HepG2 (cell line): ENCODE data around the gene SSTR5. TPM values are rescaled to one million over a fixed set of nuclear protein-coding genes. Genes with fewer than 3 reads are reported as not detected.

ENCODE experiments used
- ATAD3A ChIP-seq: sonication (generic); formaldehyde crosslinking; IDR thresholded peaks from 2 replicates; pipeline ENCODE4 v1.4.0; 2020; ENCODE audit warnings: missing genetic modification reagents
- HMG20A ChIP-seq: IDR thresholded peaks from 2 replicates; pipeline ENCODE4 v1.6.1; 2016; ENCODE audit warnings: borderline replicate concordance
- JUNB ChIP-seq: sonication (generic); formaldehyde crosslinking; IDR thresholded peaks from 2 replicates; pipeline ENCODE4 v1.8.0; 2022; ENCODE audit warnings: missing genetic modification reagents, mild to moderate bottlenecking, borderline replicate concordance
- LBX2 ChIP-seq: sonication (generic); formaldehyde crosslinking; IDR thresholded peaks from 2 replicates; pipeline ENCODE4 v1.5.0; 2020; ENCODE audit warnings: missing genetic modification reagents, mild to moderate bottlenecking, borderline replicate concordance
- MXD1 ChIP-seq: sonication (generic); formaldehyde crosslinking; IDR thresholded peaks from 2 replicates; pipeline ENCODE4 v1.4.0; 2020; ENCODE audit warnings: mild to moderate bottlenecking, missing genetic modification reagents
- RARA ChIP-seq: IDR thresholded peaks from 2 replicates; pipeline ENCODE4 v1.6.1; 2016; ENCODE audit warnings: missing genetic modification reagents, missing compliant biosample characterization
- RFX1 ChIP-seq: fragments of 450-650 bp; IDR thresholded peaks from 2 replicates; pipeline ENCODE4 v1.6.1; 2017
- THAP7 ChIP-seq: sonication (generic); formaldehyde crosslinking; IDR thresholded peaks from 2 replicates; pipeline ENCODE4 v1.8.1; 2023; ENCODE audit warnings: mild to moderate bottlenecking, missing genetic modification reagents
- ZFP37 ChIP-seq: sonication (generic); formaldehyde crosslinking; IDR thresholded peaks from 2 replicates; pipeline ENCODE4 v1.4.0; 2020; ENCODE audit warnings: missing genetic modification reagents, borderline replicate concordance
- ZFX ChIP-seq: sonication (generic); formaldehyde crosslinking; IDR thresholded peaks from 2 replicates; pipeline ENCODE4 v1.4.0; 2020; ENCODE audit warnings: mild to moderate bottlenecking, low read depth, missing genetic modification reagents, moderate library complexity
- ZNF709 ChIP-seq: sonication (generic); formaldehyde crosslinking; IDR thresholded peaks from 2 replicates; pipeline ENCODE4 v1.5.0; 2020; ENCODE audit warnings: mild to moderate bottlenecking, missing genetic modification reagents
- ZNF746 ChIP-seq: sonication (generic); formaldehyde crosslinking; IDR thresholded peaks from 2 replicates; pipeline ENCODE4 v1.8.0; 2022; ENCODE audit warnings: mild to moderate bottlenecking, missing genetic modification reagents
- polyA plus RNA-seq, 8 experiments: library from polyadenylated mRNA; depleted of rRNA in 3 of 8; stranded (reverse) in 7 of 8; unstranded in 1 of 8; fragments of >200 nt; fragmentation: Illumina TruSeq in 4 of 8; extraction: Trizol in 4 of 8; gene quantifications; 2 replicates each; pipeline versions ENCODE4 v1.2.1 to v1.2.3, GENCODE V29; 2011 to 2016; ENCODE audit warnings: low read depth in 4 of 8, missing spikeins in 1 of 8, mixed read lengths in 1 of 8; ENCODE audit not compliant: insufficient read depth in 1 of 8
- total RNA-seq, 5 experiments: library from RNA; depleted of rRNA; stranded (reverse); fragments of >200 nt; fragmentation: Illumina TruSeq; extraction: Trizol; gene quantifications; 2 replicates each; pipeline ENCODE4 v1.2.3, GENCODE V29; 2016; ENCODE audit warnings: low read depth in 1 of 5
- TF ChIP-seq, protein P1 (sequence below): sonication (generic); formaldehyde crosslinking; IDR thresholded peaks from 2 replicates; pipeline ENCODE4 v1.5.1; 2020; ENCODE audit warnings: missing genetic modification reagents, mild to moderate bottlenecking, borderline replicate concordance
- TF ChIP-seq, protein P2 (sequence below): sonication (generic); formaldehyde crosslinking; IDR thresholded peaks from 2 replicates; pipeline ENCODE4 v1.8.1; 2022; ENCODE audit warnings: low read depth, mild to moderate bottlenecking, missing genetic modification reagents
- TF ChIP-seq, protein P3 (sequence below): sonication (generic); formaldehyde crosslinking; IDR thresholded peaks from 2 replicates; pipeline ENCODE4 v1.5.0; 2020; ENCODE audit warnings: mild to moderate bottlenecking, missing genetic modification reagents, borderline replicate concordance
- TF ChIP-seq, protein P4 (sequence below): sonication (generic); formaldehyde crosslinking; IDR thresholded peaks from 2 replicates; pipeline ENCODE4 v1.8.1; 2023; ENCODE audit warnings: missing genetic modification reagents, mild to moderate bottlenecking, borderline replicate concordance

The SSTR5 gene
- total and polyA plus RNA-seq, 2 of the 13 experiments (the other 11 are each of a cell fraction or from before 2014, with no cell fraction given) = 0.20 to 0.49 TPM

GRCh38 chr16:1082266-1082951, 9.9 kb downstream of the SSTR5 start (continued):
- TF ChIP-seq LBX2 (CRISPR knock-in tag) = peak; percentile 64; the same call in 1 of the 2 replicates
- 0 out of 2 replicates have a peak, but pooled peaks have one; percentile 16 for TF ChIP-seq THAP7 (CRISPR knock-in tag)
- TF ChIP-seq, protein P1, sequence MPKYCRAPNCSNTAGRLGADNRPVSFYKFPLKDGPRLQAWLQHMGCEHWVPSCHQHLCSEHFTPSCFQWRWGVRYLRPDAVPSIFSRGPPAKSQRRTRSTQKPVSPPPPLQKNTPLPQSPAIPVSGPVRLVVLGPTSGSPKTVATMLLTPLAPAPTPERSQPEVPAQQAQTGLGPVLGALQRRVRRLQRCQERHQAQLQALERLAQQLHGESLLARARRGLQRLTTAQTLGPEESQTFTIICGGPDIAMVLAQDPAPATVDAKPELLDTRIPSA (CRISPR knock-in tag) = no peak
- peak; percentile 83 for TF ChIP-seq JUNB
- TF ChIP-seq ZNF709 = peak; percentile 89; the same call in 1 of the 2 replicates
- TF ChIP-seq, protein P2, sequence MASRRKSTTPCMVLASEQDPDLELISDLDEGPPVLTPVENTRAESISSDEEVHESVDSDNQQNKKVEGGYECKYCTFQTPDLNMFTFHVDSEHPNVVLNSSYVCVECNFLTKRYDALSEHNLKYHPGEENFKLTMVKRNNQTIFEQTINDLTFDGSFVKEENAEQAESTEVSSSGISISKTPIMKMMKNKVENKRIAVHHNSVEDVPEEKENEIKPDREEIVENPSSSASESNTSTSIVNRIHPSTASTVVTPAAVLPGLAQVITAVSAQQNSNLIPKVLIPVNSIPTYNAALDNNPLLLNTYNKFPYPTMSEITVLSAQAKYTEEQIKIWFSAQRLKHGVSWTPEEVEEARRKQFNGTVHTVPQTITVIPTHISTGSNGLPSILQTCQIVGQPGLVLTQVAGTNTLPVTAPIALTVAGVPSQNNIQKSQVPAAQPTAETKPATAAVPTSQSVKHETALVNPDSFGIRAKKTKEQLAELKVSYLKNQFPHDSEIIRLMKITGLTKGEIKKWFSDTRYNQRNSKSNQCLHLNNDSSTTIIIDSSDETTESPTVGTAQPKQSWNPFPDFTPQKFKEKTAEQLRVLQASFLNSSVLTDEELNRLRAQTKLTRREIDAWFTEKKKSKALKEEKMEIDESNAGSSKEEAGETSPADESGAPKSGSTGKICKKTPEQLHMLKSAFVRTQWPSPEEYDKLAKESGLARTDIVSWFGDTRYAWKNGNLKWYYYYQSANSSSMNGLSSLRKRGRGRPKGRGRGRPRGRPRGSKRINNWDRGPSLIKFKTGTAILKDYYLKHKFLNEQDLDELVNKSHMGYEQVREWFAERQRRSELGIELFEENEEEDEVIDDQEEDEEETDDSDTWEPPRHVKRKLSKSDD = peak; percentile 69; the same call in 1 of the 2 replicates
- TF ChIP-seq HMG20A (CRISPR knock-in tag) = peak; percentile 38; the same call in 1 of the 2 replicates
- TF ChIP-seq RFX1 = no peak
- peak; percentile 98; the same call in 1 of the 2 replicates for TF ChIP-seq ZFP37
- peak; percentile 97 for TF ChIP-seq RARA (CRISPR knock-in tag)
- TF ChIP-seq ZFX (CRISPR knock-in tag) = peak; percentile 92
- no peak for TF ChIP-seq ATAD3A (CRISPR knock-in tag)
- TF ChIP-seq, protein P3, sequence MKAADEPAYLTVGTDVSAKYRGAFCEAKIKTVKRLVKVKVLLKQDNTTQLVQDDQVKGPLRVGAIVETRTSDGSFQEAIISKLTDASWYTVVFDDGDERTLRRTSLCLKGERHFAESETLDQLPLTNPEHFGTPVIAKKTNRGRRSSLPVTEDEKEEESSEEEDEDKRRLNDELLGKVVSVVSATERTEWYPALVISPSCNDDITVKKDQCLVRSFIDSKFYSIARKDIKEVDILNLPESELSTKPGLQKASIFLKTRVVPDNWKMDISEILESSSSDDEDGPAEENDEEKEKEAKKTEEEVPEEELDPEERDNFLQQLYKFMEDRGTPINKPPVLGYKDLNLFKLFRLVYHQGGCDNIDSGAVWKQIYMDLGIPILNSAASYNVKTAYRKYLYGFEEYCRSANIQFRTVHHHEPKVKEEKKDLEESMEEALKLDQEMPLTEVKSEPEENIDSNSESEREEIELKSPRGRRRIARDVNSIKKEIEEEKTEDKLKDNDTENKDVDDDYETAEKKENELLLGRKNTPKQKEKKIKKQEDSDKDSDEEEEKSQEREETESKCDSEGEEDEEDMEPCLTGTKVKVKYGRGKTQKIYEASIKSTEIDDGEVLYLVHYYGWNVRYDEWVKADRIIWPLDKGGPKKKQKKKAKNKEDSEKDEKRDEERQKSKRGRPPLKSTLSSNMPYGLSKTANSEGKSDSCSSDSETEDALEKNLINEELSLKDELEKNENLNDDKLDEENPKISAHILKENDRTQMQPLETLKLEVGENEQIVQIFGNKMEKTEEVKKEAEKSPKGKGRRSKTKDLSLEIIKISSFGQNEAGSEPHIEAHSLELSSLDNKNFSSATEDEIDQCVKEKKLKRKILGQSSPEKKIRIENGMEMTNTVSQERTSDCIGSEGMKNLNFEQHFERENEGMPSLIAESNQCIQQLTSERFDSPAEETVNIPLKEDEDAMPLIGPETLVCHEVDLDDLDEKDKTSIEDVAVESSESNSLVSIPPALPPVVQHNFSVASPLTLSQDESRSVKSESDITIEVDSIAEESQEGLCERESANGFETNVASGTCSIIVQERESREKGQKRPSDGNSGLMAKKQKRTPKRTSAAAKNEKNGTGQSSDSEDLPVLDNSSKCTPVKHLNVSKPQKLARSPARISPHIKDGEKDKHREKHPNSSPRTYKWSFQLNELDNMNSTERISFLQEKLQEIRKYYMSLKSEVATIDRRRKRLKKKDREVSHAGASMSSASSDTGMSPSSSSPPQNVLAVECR (CRISPR knock-in tag) = peak; percentile 71; the same call in 1 of the 2 replicates
- peak; percentile 88 for TF ChIP-seq MXD1
- TF ChIP-seq ZNF746 (CRISPR knock-in tag) = peak; percentile 86
- TF ChIP-seq, protein P4, sequence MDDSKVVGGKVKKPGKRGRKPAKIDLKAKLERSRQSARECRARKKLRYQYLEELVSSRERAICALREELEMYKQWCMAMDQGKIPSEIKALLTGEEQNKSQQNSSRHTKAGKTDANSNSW (CRISPR knock-in tag) = peak; percentile 93; the same call in 1 of the 2 replicates
